SK-N-SH treated with all-trans-retinoic acid at 6 μM for 48 hours (cell line): ENCODE results near the gene TMEM165.

Experiments used
- ATAC-seq: fragments of 200-7000 bp; cut with Tn5 transposase; 3 replicates; pipeline ENCODE4 v1.9.1; 2020; ENCODE audit warnings: mild to moderate bottlenecking, moderate library complexity
- ARNTL ChIP-seq: fragments of 450-650 bp; formaldehyde crosslinking; IDR thresholded peaks from 2 replicates; pipeline ENCODE4 v1.5.0; 2020; ENCODE audit warnings: low read depth, mild to moderate bottlenecking, moderate library complexity, borderline replicate concordance
- BACH2 ChIP-seq: fragments of 250-450 bp; sonication (Bioruptor Pico); IDR thresholded peaks from 2 replicates; pipeline ENCODE4 v1.9.0; 2021; ENCODE audit warnings: mild to moderate bottlenecking, borderline replicate concordance
- CREB5 ChIP-seq: fragments of 250-450 bp; sonication (Bioruptor Pico); IDR thresholded peaks from 2 replicates; pipeline ENCODE4 v1.5.1; 2020; ENCODE audit warnings: low read depth, mild to moderate bottlenecking, moderate library complexity
- CSDC2 ChIP-seq: fragments of 250-450 bp; sonication (Bioruptor Pico); IDR thresholded peaks from 2 replicates; pipeline ENCODE4 v1.5.0; 2020; ENCODE audit warnings: mild to moderate bottlenecking, moderate library complexity
- CSRNP3 ChIP-seq: fragments of 250-450 bp; sonication (Bioruptor Pico); IDR thresholded peaks from 2 replicates; pipeline ENCODE4 v1.5.1; 2021; ENCODE audit warnings: mild to moderate bottlenecking, moderate library complexity
- ESRRG ChIP-seq: fragments of 250-450 bp; sonication (Bioruptor Pico); IDR thresholded peaks from 2 replicates; pipeline ENCODE4 v1.6.1; 2021; ENCODE audit warnings: mild to moderate bottlenecking
- GLIS3 ChIP-seq: fragments of 250-450 bp; sonication (Bioruptor Pico); IDR thresholded peaks from 2 replicates; pipeline ENCODE4 v1.5.0; 2020; ENCODE audit warnings: mild to moderate bottlenecking, moderate library complexity
- ISL1 ChIP-seq: fragments of 250-450 bp; sonication (Bioruptor Pico); IDR thresholded peaks from 2 replicates; pipeline ENCODE4 v2.1.2; 2022; ENCODE audit warnings: mild to moderate bottlenecking, moderate library complexity
- OSR1 ChIP-seq: fragments of 250-450 bp; sonication (Bioruptor Pico); IDR thresholded peaks from 2 replicates; pipeline ENCODE4 v1.8.0; 2022; ENCODE audit warnings: moderate library complexity, mild to moderate bottlenecking, inconsistent platforms
- PATZ1 ChIP-seq: fragments of 250-450 bp; sonication (Bioruptor Pico); IDR thresholded peaks from 2 replicates; pipeline ENCODE4 v1.8.0; 2020; ENCODE audit warnings: mild to moderate bottlenecking, moderate library complexity, borderline replicate concordance
- POU6F1 ChIP-seq: fragments of 250-450 bp; sonication (Bioruptor Pico); IDR thresholded peaks from 2 replicates; pipeline ENCODE4 v1.8.0; 2021; ENCODE audit warnings: low read depth, mild to moderate bottlenecking, moderate library complexity, borderline replicate concordance
- PPARA ChIP-seq: fragments of 250-450 bp; sonication (Bioruptor Pico); IDR thresholded peaks from 2 replicates; pipeline ENCODE4 v1.5.0; 2020; ENCODE audit warnings: mild to moderate bottlenecking, borderline replicate concordance
- RARB ChIP-seq: fragments of 250-450 bp; sonication (Bioruptor Pico); IDR thresholded peaks from 2 replicates; pipeline ENCODE4 v1.8.0; 2021; ENCODE audit warnings: mild to moderate bottlenecking, moderate library complexity
- SNAI2 ChIP-seq: fragments of 250-450 bp; sonication (Bioruptor Pico); IDR thresholded peaks from 2 replicates; pipeline ENCODE4 v1.5.0; 2020; ENCODE audit warnings: mild to moderate bottlenecking, moderate library complexity
- TCF4 ChIP-seq: fragments of 250-450 bp; sonication (Bioruptor Pico); IDR thresholded peaks from 2 replicates; pipeline ENCODE4 v1.8.0; 2021; ENCODE audit warnings: mild to moderate bottlenecking, moderate library complexity, borderline replicate concordance
- TOX ChIP-seq: fragments of 250-450 bp; sonication (Bioruptor Pico); IDR thresholded peaks from 2 replicates; pipeline ENCODE4 v1.8.0; 2021; ENCODE audit warnings: mild to moderate bottlenecking, moderate library complexity, borderline replicate concordance
- TSHZ2 ChIP-seq: fragments of 250-450 bp; sonication (Bioruptor Pico); IDR thresholded peaks from 2 replicates; pipeline ENCODE4 v1.5.0; 2020; ENCODE audit warnings: mild to moderate bottlenecking, moderate library complexity
- ZC3H10 ChIP-seq: fragments of 250-450 bp; sonication (Bioruptor Pico); IDR thresholded peaks from 2 replicates; pipeline ENCODE4 v1.5.1; 2021; ENCODE audit warnings: mild to moderate bottlenecking, moderate library complexity
- ZFP3 ChIP-seq: fragments of 250-450 bp; sonication (Bioruptor Pico); IDR thresholded peaks from 2 replicates; pipeline ENCODE4 v1.5.0; 2020; ENCODE audit warnings: mild to moderate bottlenecking, moderate library complexity
- ZFP30 ChIP-seq: fragments of 450-650 bp; formaldehyde crosslinking; IDR thresholded peaks from 2 replicates; pipeline ENCODE4 v1.5.0; 2022; ENCODE audit warnings: mild to moderate bottlenecking, moderate library complexity
- ZNF565 ChIP-seq: fragments of 450-650 bp; formaldehyde crosslinking; conservative IDR thresholded peaks from 2 replicates; pipeline ENCODE4 v1.5.0; 2020; ENCODE audit warnings: low read depth, mild to moderate bottlenecking, moderate library complexity
- ZNF70 ChIP-seq: fragments of 450-650 bp; formaldehyde crosslinking; IDR thresholded peaks from 2 replicates; pipeline ENCODE4 v1.5.0; 2020; ENCODE audit warnings: mild to moderate bottlenecking, moderate library complexity

Gene TMEM165

GRCh38 chr4:55354648-55355047, 41.1 kb upstream of the TMEM165 start:
- TF ChIP-seq TOX, result no peak
- TF ChIP-seq GLIS3 (CRISPR knock-in tag), result no peak
- no peak for TF ChIP-seq CSDC2 (CRISPR knock-in tag)
- TF ChIP-seq BACH2 (CRISPR knock-in tag), result no peak
- TF ChIP-seq SNAI2, result no peak
- TF ChIP-seq ISL1 (CRISPR knock-in tag), result no peak
- no peak for TF ChIP-seq POU6F1 (CRISPR knock-in tag)
- TF ChIP-seq ESRRG (CRISPR knock-in tag), result no peak
- no peak for TF ChIP-seq TCF4
- no peak for TF ChIP-seq ZFP3 (CRISPR knock-in tag)
- no peak for TF ChIP-seq ZNF70 (CRISPR knock-in tag)
- TF ChIP-seq CSRNP3 (CRISPR knock-in tag), result no peak
- TF ChIP-seq ZFP30, result no peak
- no peak for TF ChIP-seq ZNF565 (CRISPR knock-in tag)
- no peak for TF ChIP-seq PATZ1 (CRISPR knock-in tag)
- no peak for TF ChIP-seq OSR1 (CRISPR knock-in tag)
- TF ChIP-seq RARB (CRISPR knock-in tag), result no peak
- TF ChIP-seq PPARA (CRISPR knock-in tag), result no peak
- TF ChIP-seq ARNTL (CRISPR knock-in tag), result no peak
- ATAC-seq, result no peak

- TF ChIP-seq TOX, result no peak
- no peak for TF ChIP-seq ISL1 (CRISPR knock-in tag)
- no peak for TF ChIP-seq CSDC2 (CRISPR knock-in tag)
- no peak for TF ChIP-seq ZFP3 (CRISPR knock-in tag)
- no peak for TF ChIP-seq RARB (CRISPR knock-in tag)
- TF ChIP-seq ARNTL (CRISPR knock-in tag), result no peak
- TF ChIP-seq TSHZ2 (CRISPR knock-in tag), result no peak
- no peak for TF ChIP-seq PATZ1 (CRISPR knock-in tag)
- TF ChIP-seq ZNF565 (CRISPR knock-in tag), result no peak
- no peak for TF ChIP-seq SNAI2
- TF ChIP-seq BACH2 (CRISPR knock-in tag), result no peak
- no peak for TF ChIP-seq CREB5 (CRISPR knock-in tag)
- no peak for TF ChIP-seq CSRNP3 (CRISPR knock-in tag)
- TF ChIP-seq ZNF70 (CRISPR knock-in tag), result no peak
- no peak for TF ChIP-seq ESRRG (CRISPR knock-in tag)
- TF ChIP-seq GLIS3 (CRISPR knock-in tag), result no peak
- no peak for TF ChIP-seq ZC3H10
- no peak for ATAC-seq
Observed at GRCh38 chr4:55355555-55355954, 40.2 kb upstream of the TMEM165 start.
